Osteocyte (in vitro differentiated cells): Measurements from ENCODE around the gene FBXL5. TPM values are rescaled to one million over a fixed set of nuclear protein-coding genes. Genes with fewer than 3 reads are reported as not detected.
A peak's percentile ranks its signal among the peaks of the same experiment; 100 is the strongest.

Experiments
- DNase-seq: peaks from one replicate; pipeline ENCODE4 v3.0.0; 2021; ENCODE audit warnings: mixed read lengths; ENCODE audit not compliant: unreplicated experiment; ENCODE audit errors: extremely low spot score
- H3K27ac Mint-ChIP-seq: one replicate; pipeline ENCODE4 v1.8.0; 2021; ENCODE audit warnings: mild to moderate bottlenecking, mixed read lengths; ENCODE audit not compliant: unreplicated experiment
- H3K27me3 Mint-ChIP-seq: one replicate; pipeline ENCODE4 v1.8.0; 2021; ENCODE audit warnings: mixed read lengths; ENCODE audit not compliant: unreplicated experiment
- H3K36me3 Mint-ChIP-seq: one replicate; pipeline ENCODE4 v1.8.0; 2021; ENCODE audit warnings: mixed read lengths; ENCODE audit not compliant: unreplicated experiment
- H3K4me1 Mint-ChIP-seq: one replicate; pipeline ENCODE4 v1.8.0; 2021; ENCODE audit warnings: mixed read lengths; ENCODE audit not compliant: unreplicated experiment
- H3K4me3 Mint-ChIP-seq: one replicate; pipeline ENCODE4 v1.8.0; 2021; ENCODE audit warnings: mild to moderate bottlenecking, moderate library complexity, mixed read lengths; ENCODE audit not compliant: unreplicated experiment
- H3K9me3 Mint-ChIP-seq: one replicate; pipeline ENCODE4 v1.8.0; 2021; ENCODE audit warnings: mixed read lengths; ENCODE audit not compliant: unreplicated experiment
- total RNA-seq: library from RNA; stranded (reverse); gene quantifications from 2 replicates; pipeline ENCODE4 v1.2.1, GENCODE V29; 2021
- TF ChIP-seq, protein P1 (sequence below): fragments of 200-600 bp; sonication (generic); IDR thresholded peaks from 2 replicates; pipeline ENCODE4 v1.5.0; 2021; ENCODE audit warnings: antibody characterized with exemption, mild to moderate bottlenecking, moderate library complexity

The FBXL5 gene
- total RNA-seq, 1 donor from 2014 or later, result 54.0 TPM

DNA sequence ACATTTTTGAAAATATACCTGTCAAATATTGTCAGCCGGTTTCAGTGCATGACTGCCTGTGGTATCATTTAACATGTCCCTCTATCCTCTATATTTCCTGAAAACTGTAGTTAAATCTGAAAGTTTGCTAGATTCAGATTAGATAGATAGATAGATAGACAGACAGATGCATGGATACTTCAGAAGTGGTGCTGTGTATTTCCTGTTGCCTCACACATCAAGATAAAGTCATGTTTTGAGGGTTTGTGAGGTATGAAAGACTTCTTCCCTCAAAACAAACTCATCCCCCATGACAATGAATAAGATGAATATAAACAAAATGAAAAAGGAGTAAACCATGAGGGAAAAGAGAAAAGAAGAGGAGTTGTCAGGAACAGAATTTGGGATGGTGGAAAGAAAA lies 41.7 kb upstream of the FBXL5 start:
- Mint-ChIP-seq H3K9me3 (no peaks in the 10 kb centered on the region), H3K4me1 (peaks cover 21% of the 10 kb centered on the region), H3K27me3 (no peaks in the 10 kb centered on the region), H3K27ac (no peak overlapping the region), H3K4me3 (no peak overlapping the region), H3K36me3 (no peaks in the 10 kb centered on the region)
- no peak for DNase-seq
- TF ChIP-seq, protein P1, sequence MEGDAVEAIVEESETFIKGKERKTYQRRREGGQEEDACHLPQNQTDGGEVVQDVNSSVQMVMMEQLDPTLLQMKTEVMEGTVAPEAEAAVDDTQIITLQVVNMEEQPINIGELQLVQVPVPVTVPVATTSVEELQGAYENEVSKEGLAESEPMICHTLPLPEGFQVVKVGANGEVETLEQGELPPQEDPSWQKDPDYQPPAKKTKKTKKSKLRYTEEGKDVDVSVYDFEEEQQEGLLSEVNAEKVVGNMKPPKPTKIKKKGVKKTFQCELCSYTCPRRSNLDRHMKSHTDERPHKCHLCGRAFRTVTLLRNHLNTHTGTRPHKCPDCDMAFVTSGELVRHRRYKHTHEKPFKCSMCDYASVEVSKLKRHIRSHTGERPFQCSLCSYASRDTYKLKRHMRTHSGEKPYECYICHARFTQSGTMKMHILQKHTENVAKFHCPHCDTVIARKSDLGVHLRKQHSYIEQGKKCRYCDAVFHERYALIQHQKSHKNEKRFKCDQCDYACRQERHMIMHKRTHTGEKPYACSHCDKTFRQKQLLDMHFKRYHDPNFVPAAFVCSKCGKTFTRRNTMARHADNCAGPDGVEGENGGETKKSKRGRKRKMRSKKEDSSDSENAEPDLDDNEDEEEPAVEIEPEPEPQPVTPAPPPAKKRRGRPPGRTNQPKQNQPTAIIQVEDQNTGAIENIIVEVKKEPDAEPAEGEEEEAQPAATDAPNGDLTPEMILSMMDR, result no peak

DNA sequence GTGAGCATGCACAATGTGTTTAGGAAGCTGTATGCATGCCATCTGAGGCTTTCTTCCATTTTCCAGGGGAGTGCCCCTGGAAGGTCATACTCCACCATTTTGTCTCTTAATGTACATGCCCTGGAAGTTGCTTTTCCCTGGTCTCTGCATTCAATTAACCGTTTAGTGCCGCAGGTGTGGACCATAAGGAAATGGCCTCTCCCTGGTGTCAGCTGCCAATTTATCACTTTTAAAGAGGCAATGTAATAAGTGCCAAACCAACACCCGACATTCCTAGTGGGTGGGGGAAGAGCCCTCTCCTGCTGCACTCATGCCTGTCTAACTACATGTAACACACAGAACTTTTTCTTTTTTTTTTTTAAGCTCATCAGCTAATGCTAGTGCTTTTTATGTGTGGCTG lies 40.6 kb upstream of the FBXL5 start:
- TF ChIP-seq, protein P1, result no peak
- Mint-ChIP-seq H3K27ac (no peak overlapping the region), H3K36me3 (no peaks in the 10 kb centered on the region), H3K27me3 (no peaks in the 10 kb centered on the region), H3K9me3 (no peaks in the 10 kb centered on the region), H3K4me1 (peaks cover 32% of the 10 kb centered on the region), H3K4me3 (no peak overlapping the region)
- DNase-seq, result no peak

DNA sequence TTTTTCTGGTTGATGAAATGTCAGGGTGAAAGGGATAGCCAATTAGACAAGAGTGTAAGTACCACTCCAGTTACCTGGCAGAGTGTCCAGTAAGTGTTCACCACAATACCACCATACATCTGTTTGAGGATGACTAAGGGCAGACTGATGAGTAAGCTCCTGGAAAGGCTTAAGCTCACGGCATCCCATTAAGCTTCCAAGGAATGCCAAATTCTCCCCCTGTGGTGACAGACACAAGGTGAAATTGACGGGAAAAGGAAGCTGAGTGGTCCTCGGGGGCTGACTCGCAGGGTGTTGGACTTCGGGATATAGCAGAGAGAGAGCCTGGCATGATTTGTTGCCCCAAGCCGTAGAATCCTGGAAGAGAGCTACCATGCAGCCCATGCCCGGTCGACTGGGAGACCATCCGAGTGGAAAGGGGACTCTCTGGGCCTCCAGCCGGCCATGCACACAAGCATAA lies 40.1 kb upstream of the FBXL5 start:
- Mint-ChIP-seq H3K9me3 (no peaks in the 10 kb centered on the region), H3K27me3 (no peaks in the 10 kb centered on the region), H3K4me3 (no peak overlapping the region), H3K36me3 (no peaks in the 10 kb centered on the region), H3K27ac (no peak overlapping the region), H3K4me1 (peaks cover 37% of the 10 kb centered on the region)
- TF ChIP-seq, protein P1, result no peak
- no peak for DNase-seq

DNA sequence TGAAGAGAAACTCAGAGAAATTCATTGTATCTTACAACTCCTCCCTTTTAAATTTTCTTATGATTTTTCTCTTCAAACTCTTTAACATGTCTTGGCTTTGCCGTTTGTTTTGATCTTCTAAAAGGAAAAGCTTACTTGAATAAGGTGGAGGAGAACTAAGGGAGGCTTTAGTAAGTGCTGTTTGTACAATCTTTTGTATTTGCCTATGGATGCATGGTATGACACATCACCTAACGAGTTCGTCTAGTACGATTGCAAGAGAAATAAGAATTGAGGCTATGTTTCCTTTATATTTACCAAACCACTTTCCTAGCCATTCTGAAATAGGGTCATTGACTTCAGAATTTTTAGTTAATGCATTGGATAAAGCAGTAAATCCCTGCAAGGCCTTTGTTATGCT lies 39.3 kb upstream of the FBXL5 start:
- no peaks in the 10 kb centered on the region for H3K27me3 Mint-ChIP-seq
- H3K4me3 Mint-ChIP-seq, result no peak overlapping the region
- no peak overlapping the region for H3K27ac Mint-ChIP-seq
- no peaks in the 10 kb centered on the region for H3K9me3 Mint-ChIP-seq
- H3K36me3 Mint-ChIP-seq, result no peaks in the 10 kb centered on the region
- DNase-seq, result no peak
- peaks cover 45% of the 10 kb centered on the region for H3K4me1 Mint-ChIP-seq
- TF ChIP-seq, protein P1, result no peak

DNA sequence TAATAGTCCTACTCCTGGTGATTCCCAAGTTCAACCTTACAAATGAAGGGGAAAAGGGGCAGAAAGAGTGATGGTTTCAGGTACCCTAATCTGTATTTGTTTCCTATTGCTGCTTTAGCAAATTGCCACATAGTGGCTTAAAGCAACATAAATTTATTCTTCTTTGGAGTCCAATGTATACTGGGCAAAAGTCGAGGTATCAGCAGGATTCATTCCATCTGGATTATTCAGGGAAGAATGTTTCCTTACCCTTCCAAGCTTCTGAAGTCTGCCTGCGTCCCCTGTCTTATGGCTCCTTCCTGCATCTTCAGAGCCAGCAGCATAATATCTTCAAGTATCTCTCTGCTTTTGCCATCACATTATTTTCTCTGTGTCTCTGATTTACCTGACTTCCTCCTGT lies 37.4 kb upstream of the FBXL5 start:
- no peaks in the 10 kb centered on the region for H3K9me3 Mint-ChIP-seq
- H3K4me1 Mint-ChIP-seq, result peaks cover 61% of the 10 kb centered on the region
- H3K36me3 Mint-ChIP-seq, result peaks cover 6% of the 10 kb centered on the region
- H3K4me3 Mint-ChIP-seq, result no peak overlapping the region
- H3K27me3 Mint-ChIP-seq, result no peaks in the 10 kb centered on the region
- TF ChIP-seq, protein P1, result no peak
- H3K27ac Mint-ChIP-seq, result peak overlapping the region; percentile 87
- no peak for DNase-seq
